ENCODE measurements around the gene ELL2.

DNA sequence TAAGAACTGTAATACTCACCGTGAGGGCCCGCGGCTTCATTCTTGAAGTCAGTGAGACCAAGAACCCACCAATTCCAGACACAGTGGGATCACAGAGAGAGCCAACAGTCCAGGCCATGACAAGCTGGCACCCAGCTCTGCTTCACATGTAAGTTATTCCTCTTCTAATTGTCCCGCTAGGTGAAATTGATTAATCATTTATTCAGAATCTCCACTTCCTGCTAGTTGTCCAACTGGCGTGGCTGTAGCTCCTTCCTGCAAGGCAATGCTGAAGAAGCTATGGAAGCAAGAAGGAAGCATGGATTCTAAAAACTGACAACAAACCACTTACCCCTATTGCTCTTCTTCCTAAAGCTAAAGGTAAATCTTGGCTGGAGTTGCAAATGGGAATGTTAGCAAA lies 109.1 kb downstream of the ELL2 start:
- TF ChIP-seq, protein P1, sequence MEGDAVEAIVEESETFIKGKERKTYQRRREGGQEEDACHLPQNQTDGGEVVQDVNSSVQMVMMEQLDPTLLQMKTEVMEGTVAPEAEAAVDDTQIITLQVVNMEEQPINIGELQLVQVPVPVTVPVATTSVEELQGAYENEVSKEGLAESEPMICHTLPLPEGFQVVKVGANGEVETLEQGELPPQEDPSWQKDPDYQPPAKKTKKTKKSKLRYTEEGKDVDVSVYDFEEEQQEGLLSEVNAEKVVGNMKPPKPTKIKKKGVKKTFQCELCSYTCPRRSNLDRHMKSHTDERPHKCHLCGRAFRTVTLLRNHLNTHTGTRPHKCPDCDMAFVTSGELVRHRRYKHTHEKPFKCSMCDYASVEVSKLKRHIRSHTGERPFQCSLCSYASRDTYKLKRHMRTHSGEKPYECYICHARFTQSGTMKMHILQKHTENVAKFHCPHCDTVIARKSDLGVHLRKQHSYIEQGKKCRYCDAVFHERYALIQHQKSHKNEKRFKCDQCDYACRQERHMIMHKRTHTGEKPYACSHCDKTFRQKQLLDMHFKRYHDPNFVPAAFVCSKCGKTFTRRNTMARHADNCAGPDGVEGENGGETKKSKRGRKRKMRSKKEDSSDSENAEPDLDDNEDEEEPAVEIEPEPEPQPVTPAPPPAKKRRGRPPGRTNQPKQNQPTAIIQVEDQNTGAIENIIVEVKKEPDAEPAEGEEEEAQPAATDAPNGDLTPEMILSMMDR (IDR thresholded peaks at IDR 0.05; ENCODE audit: low read length), result no peak
- TF ChIP-seq EZH2 (optimal IDR thresholded peaks at IDR 0.05; ENCODE audit: low read depth, low read length) (no peak), EZH2phosphoT487 (IDR thresholded peaks at IDR 0.05; ENCODE audit: low read length) (no peak)
